NCI-H2107 treated with DMSO at 0.1 percent for 48 hours (cell line): ENCODE results near the gene C12orf60.

Experiments used
- DNase-seq: peaks from one replicate; lab custom pipeline; 2025; ENCODE audit not compliant: unreplicated experiment; lab: John Stamatoyannopoulos, UW

Gene C12orf60

GRCh38 chr12:14871886-14872285 lies 68.4 kb downstream of the C12orf60 start:
- no peak for DNase-seq

GRCh38 chr12:14873440-14874185 lies 70.1 kb downstream of the C12orf60 start:
- no peak for DNase-seq
